Calu3 (cell line): ENCODE measurements around the gene ATXN7L1. TPM values are rescaled to one million over a fixed set of nuclear protein-coding genes. Genes with fewer than 3 reads are reported as not detected.
A peak's percentile ranks its signal among the peaks of the same experiment; 100 is the strongest.

Source experiments
- BruUV-seq: library from RNA; stranded (reverse); fragments of 400-500 nt; replicated peaks from 2 replicates; lab custom pipeline; 2021; lab: Mats Ljungman, UMichigan
- CTCF ChIA-PET: fragments of 300-600 bp; sonication (Branson Sonifier 250); formaldehyde crosslinking; loops from one replicate; lab custom pipeline; 2022; ENCODE audit warnings: antibody characterized with exemption; lab: Charles Lee
- DNase-seq: peaks from one replicate; pipeline ENCODE4 v3.0.0; 2022
- H3K27ac Mint-ChIP-seq: one replicate; pipeline ENCODE4 v1.8.0; 2022; ENCODE audit warnings: mixed read lengths; ENCODE audit not compliant: unreplicated experiment
- H3K27me3 Mint-ChIP-seq: one replicate; pipeline ENCODE4 v1.8.0; 2022; ENCODE audit warnings: mixed read lengths; ENCODE audit not compliant: unreplicated experiment
- H3K36me3 Mint-ChIP-seq: one replicate; pipeline ENCODE4 v1.8.0; 2022; ENCODE audit warnings: mild to moderate bottlenecking, moderate library complexity, mixed read lengths; ENCODE audit not compliant: insufficient read depth, unreplicated experiment
- H3K4me1 Mint-ChIP-seq: one replicate; pipeline ENCODE4 v1.8.0; 2022; ENCODE audit warnings: mild to moderate bottlenecking, low read depth, mixed read lengths; ENCODE audit not compliant: unreplicated experiment
- H3K4me3 Mint-ChIP-seq: one replicate; pipeline ENCODE4 v1.8.0; 2022; ENCODE audit warnings: mild to moderate bottlenecking, low read depth, moderate library complexity, mixed read lengths; ENCODE audit not compliant: unreplicated experiment
- H3K9me3 Mint-ChIP-seq: one replicate; pipeline ENCODE4 v1.8.0; 2022; ENCODE audit warnings: low read depth, mixed read lengths; ENCODE audit not compliant: unreplicated experiment
- intact Hi-C: fragments of 100-400 bp; cut with micrococcal nuclease; formaldehyde crosslinking; loops from one replicate; pipeline ENCODE4 v1.10.0; 2022; ENCODE audit not compliant: unreplicated experiment
- total RNA-seq: library from RNA; stranded (reverse); gene quantifications from 2 replicates; pipeline ENCODE4 v1.2.3, GENCODE V29; 2022
- TF ChIP-seq, protein P1 (sequence below): fragments of 200-600 bp; IDR thresholded peaks from one replicate; pipeline ENCODE4 v1.8.0; 2022; ENCODE audit warnings: antibody characterized with exemption; ENCODE audit not compliant: unreplicated experiment

The ATXN7L1 gene
- total RNA-seq, 1 experiment from 2014 or later: 12.0 TPM

DNA sequence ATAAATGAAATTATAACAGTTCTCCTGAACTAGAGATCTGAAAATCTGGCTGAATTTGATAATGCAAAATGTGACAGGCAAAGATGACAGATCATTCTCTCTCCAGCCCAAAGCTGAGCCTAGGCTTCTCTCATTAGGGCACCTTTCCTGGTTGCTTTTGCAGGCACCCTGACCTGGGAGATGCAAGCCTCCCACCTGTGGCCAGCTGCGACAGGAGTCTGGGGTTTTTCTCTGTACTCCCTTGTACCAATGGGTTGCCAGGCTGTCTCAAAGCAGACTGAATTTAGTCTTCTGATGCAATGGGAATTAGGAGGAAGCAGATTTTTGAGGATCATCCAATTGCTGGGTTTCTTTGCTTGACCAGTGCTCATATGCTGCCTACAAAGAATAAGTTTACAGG, 210.1 kb downstream of the ATXN7L1 start:
- H3K27me3 Mint-ChIP-seq: no peaks in the 10 kb centered on the region
- BruUV-seq: no TSS peak
- TF ChIP-seq, protein P1, sequence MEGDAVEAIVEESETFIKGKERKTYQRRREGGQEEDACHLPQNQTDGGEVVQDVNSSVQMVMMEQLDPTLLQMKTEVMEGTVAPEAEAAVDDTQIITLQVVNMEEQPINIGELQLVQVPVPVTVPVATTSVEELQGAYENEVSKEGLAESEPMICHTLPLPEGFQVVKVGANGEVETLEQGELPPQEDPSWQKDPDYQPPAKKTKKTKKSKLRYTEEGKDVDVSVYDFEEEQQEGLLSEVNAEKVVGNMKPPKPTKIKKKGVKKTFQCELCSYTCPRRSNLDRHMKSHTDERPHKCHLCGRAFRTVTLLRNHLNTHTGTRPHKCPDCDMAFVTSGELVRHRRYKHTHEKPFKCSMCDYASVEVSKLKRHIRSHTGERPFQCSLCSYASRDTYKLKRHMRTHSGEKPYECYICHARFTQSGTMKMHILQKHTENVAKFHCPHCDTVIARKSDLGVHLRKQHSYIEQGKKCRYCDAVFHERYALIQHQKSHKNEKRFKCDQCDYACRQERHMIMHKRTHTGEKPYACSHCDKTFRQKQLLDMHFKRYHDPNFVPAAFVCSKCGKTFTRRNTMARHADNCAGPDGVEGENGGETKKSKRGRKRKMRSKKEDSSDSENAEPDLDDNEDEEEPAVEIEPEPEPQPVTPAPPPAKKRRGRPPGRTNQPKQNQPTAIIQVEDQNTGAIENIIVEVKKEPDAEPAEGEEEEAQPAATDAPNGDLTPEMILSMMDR: no peak
- no peaks in the 10 kb centered on the region for H3K9me3 Mint-ChIP-seq
- peaks cover 6% of the 10 kb centered on the region for H3K36me3 Mint-ChIP-seq
- intact Hi-C loops: no loop called here
- peaks cover 11% of the 10 kb centered on the region for H3K4me1 Mint-ChIP-seq
- H3K27ac Mint-ChIP-seq: no peak overlapping the region
- CTCF ChIA-PET: no interaction called here
- no peak for DNase-seq
- no peak overlapping the region for H3K4me3 Mint-ChIP-seq

DNA sequence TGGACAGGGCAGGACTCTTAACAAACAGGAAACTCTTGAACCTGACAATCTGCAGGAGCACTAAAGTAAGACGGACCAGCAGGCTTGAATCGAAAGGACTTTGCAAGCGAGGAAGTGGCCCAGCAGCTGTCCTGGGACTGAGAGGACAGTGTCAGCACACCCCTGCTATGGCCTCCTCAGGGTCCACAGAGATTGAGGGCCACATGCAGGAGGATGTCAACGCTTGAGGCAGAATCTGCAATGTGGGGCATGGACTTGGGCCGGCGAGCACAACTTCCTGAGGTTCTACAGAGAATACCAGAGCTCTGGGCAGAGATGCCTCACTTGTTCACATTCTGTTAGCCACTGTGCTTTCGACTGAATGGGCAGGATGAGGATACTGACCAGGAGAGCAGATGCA, 210.7 kb downstream of the ATXN7L1 start:
- intact Hi-C loops: no loop called here
- Mint-ChIP-seq H3K27ac (no peak overlapping the region), H3K27me3 (no peaks in the 10 kb centered on the region), H3K4me3 (no peak overlapping the region), H3K9me3 (no peaks in the 10 kb centered on the region), H3K4me1 (peaks cover 11% of the 10 kb centered on the region), H3K36me3 (peaks cover 6% of the 10 kb centered on the region)
- TF ChIP-seq, protein P1: no peak
- BruUV-seq: no TSS peak
- CTCF ChIA-PET: no interaction called here
- no peak for DNase-seq

DNA sequence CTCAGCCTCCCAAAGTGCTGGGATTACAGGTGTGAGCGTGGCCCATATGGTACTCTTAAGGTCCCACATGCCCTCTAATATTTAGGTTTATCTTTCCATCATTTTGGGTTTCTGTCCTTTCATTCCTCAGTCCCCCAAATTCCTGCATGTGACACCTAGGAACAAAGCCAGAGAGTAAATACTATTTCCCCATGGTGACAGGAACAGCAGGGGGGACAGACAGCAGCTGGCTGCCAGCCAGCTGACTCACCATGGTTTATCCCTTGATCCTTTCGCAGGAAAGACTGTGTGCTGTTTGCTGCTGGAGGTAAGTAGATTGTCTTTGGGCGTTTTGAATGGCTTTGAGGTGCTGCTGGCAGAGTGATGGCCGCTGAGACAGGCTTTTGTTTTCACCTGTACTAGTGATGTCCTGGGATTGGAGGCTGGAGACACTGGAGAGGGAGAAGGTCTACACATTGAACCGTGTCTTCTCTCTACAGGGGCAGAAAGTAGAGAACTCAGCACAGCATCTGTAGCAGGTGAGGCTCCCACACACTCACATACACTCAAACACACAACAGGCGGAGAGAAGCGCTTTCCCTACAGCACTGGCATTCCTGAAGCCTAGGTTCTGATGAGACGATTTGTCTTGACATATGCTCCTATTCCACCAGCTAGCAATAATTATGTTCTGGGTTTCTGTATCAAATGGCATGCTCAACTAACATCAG, 211.4 kb downstream of the ATXN7L1 start:
- no peak overlapping the region for H3K4me3 Mint-ChIP-seq
- no peaks in the 10 kb centered on the region for H3K27me3 Mint-ChIP-seq
- peak; percentile 69 for DNase-seq
- H3K36me3 Mint-ChIP-seq: peaks cover 6% of the 10 kb centered on the region
- H3K4me1 Mint-ChIP-seq: peaks cover 11% of the 10 kb centered on the region
- no peak overlapping the region for H3K27ac Mint-ChIP-seq
- intact Hi-C loops: no loop called here
- no TSS peak for BruUV-seq
- no peaks in the 10 kb centered on the region for H3K9me3 Mint-ChIP-seq
- TF ChIP-seq, protein P1: no peak
- CTCF ChIA-PET: no interaction called here

DNA sequence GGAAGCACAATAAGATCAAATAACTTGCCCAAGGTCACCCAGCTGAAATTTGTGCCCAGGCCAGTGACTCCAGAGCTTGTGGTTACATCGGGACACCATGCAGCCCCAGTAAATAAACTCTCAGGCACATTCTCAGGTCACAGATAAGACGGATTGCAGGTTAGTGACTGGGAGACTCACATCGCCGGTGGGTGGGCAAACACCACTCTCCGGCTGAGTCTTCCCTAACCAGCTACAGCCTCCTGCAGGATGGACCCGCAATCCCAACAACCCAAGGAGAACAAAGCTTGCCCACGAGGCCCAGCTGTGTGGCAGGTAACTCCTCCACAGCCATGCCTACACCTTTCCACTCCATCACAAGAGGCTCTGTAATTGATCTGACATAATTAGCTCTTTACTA, 213.4 kb downstream of the ATXN7L1 start:
- H3K4me3 Mint-ChIP-seq: no peak overlapping the region
- no peak overlapping the region for H3K27ac Mint-ChIP-seq
- H3K27me3 Mint-ChIP-seq: no peaks in the 10 kb centered on the region
- TF ChIP-seq, protein P1: no peak
- H3K9me3 Mint-ChIP-seq: no peaks in the 10 kb centered on the region
- no TSS peak for BruUV-seq
- DNase-seq: no peak
- intact Hi-C loops: no loop called here
- CTCF ChIA-PET: no interaction called here
- peaks cover 11% of the 10 kb centered on the region for H3K4me1 Mint-ChIP-seq
- peaks cover 6% of the 10 kb centered on the region for H3K36me3 Mint-ChIP-seq
